A673 (cell line): ENCODE measurements around the gene PTK6. TPM values are rescaled to one million over a fixed set of nuclear protein-coding genes. Genes with fewer than 3 reads are reported as not detected.

Experiments used
- BruUV-seq: library from RNA; stranded (reverse); fragments of 400-500 nt; replicated peaks from 2 replicates; lab custom pipeline; 2021; lab: Mats Ljungman, UMichigan
- CTCF ChIA-PET: fragments of 300-600 bp; sonication (Branson Sonifier 250); formaldehyde crosslinking; loops from one replicate; lab custom pipeline; 2022; ENCODE audit warnings: antibody characterized with exemption; lab: Charles Lee
- POLR2A ChIA-PET: fragments of 300-600 bp; sonication (Branson Sonifier 250); formaldehyde crosslinking; loops from one replicate; lab custom pipeline; 2022; ENCODE audit warnings: antibody characterized with exemption; ENCODE audit not compliant: low non-redundant PET; lab: Charles Lee
- DNase-seq: peaks from one replicate; pipeline ENCODE4 v3.0.0-alpha.2; 2015; ENCODE audit warnings: low spot score
- H3K27ac ChIP-seq: fragments of 200-600 bp; sonication (generic); 2 replicates; pipeline ENCODE4 v1.5.1; 2016; ENCODE audit warnings: mixed run types, low read depth, mild to moderate bottlenecking, mixed read lengths, antibody characterized with exemption, low read length; ENCODE audit not compliant: poor library complexity, severe bottlenecking
- H3K27me3 ChIP-seq: fragments of 200-600 bp; sonication (generic); replicated peaks from 2 replicates; pipeline ENCODE4 v1.6.1; 2017; ENCODE audit warnings: mixed run types, low read depth, mild to moderate bottlenecking, mixed read lengths, antibody characterized with exemption, low read length; ENCODE audit not compliant: insufficient read depth, poor library complexity
- H3K36me3 ChIP-seq: fragments of 200-600 bp; sonication (generic); 2 replicates; pipeline ENCODE4 v1.6.1; 2016; ENCODE audit warnings: mixed run types, mild to moderate bottlenecking, mixed read lengths, antibody characterized with exemption, low read length; ENCODE audit not compliant: insufficient read depth, poor library complexity, severe bottlenecking
- H3K4me1 ChIP-seq: fragments of 200-600 bp; sonication (generic); 2 replicates; pipeline ENCODE4 v1.6.1; 2017; ENCODE audit warnings: mixed run types, mild to moderate bottlenecking, mixed read lengths, antibody characterized with exemption, low read length; ENCODE audit not compliant: insufficient read depth, poor library complexity, severe bottlenecking
- H3K4me3 ChIP-seq: fragments of 200-600 bp; sonication (generic); 2 replicates; pipeline ENCODE4 v1.5.1; 2016; ENCODE audit warnings: low read depth, mixed run types, mild to moderate bottlenecking, mixed read lengths, low read length; ENCODE audit not compliant: poor library complexity, severe bottlenecking
- H3K9me3 ChIP-seq: fragments of 200-600 bp; sonication (generic); 2 replicates; pipeline ENCODE4 v1.6.1; 2016; ENCODE audit warnings: mixed run types, low read depth, mild to moderate bottlenecking, mixed read lengths, antibody characterized with exemption, low read length; ENCODE audit not compliant: poor library complexity, severe bottlenecking
- EZH2 ChIP-seq: fragments of 200-600 bp; sonication (generic); IDR thresholded peaks from 2 replicates; pipeline ENCODE4 v1.6.1; 2017; ENCODE audit warnings: borderline replicate concordance, low read depth, mild to moderate bottlenecking, mixed read lengths, antibody characterized with exemption, low read length; ENCODE audit not compliant: poor library complexity, severe bottlenecking
- intact Hi-C: fragments of 100-400 bp; cut with micrococcal nuclease; formaldehyde crosslinking; loops from one replicate; pipeline ENCODE4 v1.10.0; 2022; ENCODE audit not compliant: unreplicated experiment
- total RNA-seq: library from RNA; stranded (reverse); gene quantifications from 2 replicates; pipeline ENCODE4 v1.2.3, GENCODE V29; 2021
- TF ChIP-seq, protein P1 (sequence below): fragments of 300-800, 200-600 bp; sonication (generic); conservative IDR thresholded peaks from 2 replicates; pipeline ENCODE4 v1.5.1; 2017; ENCODE audit warnings: low read depth, mild to moderate bottlenecking, antibody characterized with exemption, low read length, moderate library complexity, mixed read lengths

Gene PTK6
- total RNA-seq, 1 experiment from 2014 or later, result not detected

DNA sequence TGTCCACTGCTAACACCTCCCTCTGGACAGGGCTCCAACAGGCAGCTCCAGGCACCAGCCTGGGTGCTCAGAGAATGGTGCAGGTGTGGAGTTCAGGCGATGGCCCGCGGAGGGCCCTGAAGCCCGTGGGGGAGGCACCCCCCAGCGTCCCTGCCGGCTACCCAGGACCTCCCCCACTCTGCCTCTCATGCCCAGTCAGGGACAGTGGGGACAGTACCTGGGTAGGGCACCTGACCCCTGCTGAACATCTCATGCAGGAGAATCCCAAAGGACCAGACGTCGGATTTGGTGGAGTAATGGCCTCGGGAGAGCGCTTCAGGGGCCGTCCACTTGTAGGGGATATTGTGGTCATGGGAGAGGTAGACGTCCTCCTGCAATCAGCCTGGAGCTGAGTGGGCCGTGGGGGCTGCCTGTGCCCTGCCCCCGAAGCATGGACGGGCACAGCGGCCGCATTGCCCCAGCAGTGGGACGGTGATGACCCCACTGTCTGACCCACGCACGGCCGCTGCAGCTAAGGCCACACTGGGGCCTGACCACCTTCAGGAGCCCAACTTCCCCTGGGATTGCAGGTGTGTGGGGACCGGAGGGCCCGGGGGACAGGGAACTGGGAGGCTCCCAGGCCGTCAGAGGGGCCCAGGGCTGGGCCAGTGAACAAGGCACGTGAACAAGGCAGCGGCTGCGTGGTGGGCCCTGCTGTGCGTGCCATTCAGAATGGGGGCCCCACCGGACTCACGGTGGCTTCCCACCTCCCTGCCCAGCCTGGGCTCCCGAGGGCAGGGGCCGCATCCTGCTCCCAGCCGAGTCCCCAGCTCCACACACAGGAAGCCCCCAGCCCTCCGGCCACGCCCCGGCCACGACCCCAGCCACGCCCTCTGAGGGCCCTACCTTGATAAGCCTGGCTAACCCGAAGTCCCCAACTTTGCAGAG is 7.1 kb downstream of the PTK6 start:
- Histone ChIP-seq H3K9me3 (no peaks in the 10 kb centered on the region), H3K36me3 (no peaks in the 10 kb centered on the region), H3K27me3 (peaks cover 13% of the 10 kb centered on the region), H3K4me1 (no peaks in the 10 kb centered on the region), H3K4me3 (no peak overlapping the region), H3K27ac (no peak overlapping the region)
- no TSS peak for BruUV-seq
- ChIA-PET CTCF (interaction anchor here (0.6 kb wide), 1 partner anchor 444 kb away, joined by 4 read pairs; no protein-coding TSS in a partner anchor), POLR2A (no interaction called here)
- intact Hi-C loops, result no loop called here
- TF ChIP-seq, protein P1, sequence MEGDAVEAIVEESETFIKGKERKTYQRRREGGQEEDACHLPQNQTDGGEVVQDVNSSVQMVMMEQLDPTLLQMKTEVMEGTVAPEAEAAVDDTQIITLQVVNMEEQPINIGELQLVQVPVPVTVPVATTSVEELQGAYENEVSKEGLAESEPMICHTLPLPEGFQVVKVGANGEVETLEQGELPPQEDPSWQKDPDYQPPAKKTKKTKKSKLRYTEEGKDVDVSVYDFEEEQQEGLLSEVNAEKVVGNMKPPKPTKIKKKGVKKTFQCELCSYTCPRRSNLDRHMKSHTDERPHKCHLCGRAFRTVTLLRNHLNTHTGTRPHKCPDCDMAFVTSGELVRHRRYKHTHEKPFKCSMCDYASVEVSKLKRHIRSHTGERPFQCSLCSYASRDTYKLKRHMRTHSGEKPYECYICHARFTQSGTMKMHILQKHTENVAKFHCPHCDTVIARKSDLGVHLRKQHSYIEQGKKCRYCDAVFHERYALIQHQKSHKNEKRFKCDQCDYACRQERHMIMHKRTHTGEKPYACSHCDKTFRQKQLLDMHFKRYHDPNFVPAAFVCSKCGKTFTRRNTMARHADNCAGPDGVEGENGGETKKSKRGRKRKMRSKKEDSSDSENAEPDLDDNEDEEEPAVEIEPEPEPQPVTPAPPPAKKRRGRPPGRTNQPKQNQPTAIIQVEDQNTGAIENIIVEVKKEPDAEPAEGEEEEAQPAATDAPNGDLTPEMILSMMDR, result no peak
- no peak for TF ChIP-seq EZH2
- DNase-seq, result no peak

DNA sequence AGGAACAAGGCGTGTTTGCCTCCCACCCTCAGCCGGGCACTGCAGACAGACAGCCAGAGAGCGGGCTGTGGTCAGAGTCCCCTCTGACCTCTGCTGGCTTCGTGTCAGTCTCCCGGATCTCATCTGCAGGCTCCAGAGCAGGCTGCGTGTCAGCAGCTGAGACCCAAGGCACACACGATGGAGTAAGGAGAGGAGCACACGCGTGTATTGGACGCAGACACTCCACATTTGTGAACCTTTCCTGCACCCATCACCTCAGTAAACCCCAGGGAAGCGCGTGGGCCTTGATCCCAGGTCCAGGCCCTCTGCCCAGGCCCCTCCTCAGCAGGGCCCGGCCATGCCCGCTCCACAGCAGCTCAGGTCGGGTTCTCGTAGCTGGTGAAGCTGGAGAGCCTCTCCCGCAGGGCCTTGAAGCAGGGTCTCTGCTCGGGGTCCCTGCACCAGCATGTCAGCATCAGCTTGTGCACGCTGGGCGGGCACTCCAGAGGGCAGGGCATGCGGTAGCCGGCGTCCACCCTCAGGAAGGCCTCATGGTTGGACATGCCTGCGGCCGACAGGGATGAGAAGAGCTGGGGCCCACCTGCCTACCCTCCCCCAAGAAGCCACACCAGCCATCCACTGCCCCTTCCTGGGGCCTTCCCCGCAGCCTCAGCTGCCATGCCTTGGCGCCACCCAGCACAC is 7.9 kb downstream of the PTK6 start:
- Histone ChIP-seq H3K9me3 (no peaks in the 10 kb centered on the region), H3K27ac (no peak overlapping the region), H3K4me3 (no peak overlapping the region), H3K4me1 (no peaks in the 10 kb centered on the region), H3K36me3 (no peaks in the 10 kb centered on the region), H3K27me3 (peaks cover 13% of the 10 kb centered on the region)
- POLR2A ChIA-PET, result interaction anchor here (1.0 kb wide), 1 partner anchor 9 kb away, joined by 4 read pairs; the partner anchor contains the start of gene PPDPF
- CTCF ChIA-PET, result interaction anchor here (0.6 kb wide), 1 partner anchor 444 kb away, joined by 4 read pairs; no protein-coding TSS in a partner anchor
- no peak for DNase-seq
- no peak for TF ChIP-seq EZH2
- TF ChIP-seq, protein P1, result no peak
- BruUV-seq, result no TSS peak
- intact Hi-C loops, result no loop called here

DNA sequence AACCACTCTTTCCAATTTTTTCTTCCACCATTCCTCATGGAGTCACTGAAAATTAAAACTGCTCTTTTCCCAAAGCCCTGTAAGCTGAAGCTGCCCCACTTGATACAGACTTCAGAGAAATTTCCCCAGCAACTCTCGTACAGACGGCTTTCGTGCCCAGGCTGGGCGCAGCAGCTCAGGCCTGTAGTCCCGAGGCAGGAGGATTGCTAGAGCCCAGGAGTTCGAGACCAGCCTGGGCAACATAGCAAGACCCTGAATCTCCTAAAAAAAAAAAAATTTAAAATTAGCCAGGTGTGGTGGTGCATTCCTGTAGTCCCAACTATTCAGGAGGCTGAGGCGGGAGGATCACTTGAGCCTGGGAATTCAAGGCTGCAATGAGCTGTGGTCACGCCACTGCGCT is 10.0 kb downstream of the PTK6 start:
- ChIA-PET CTCF (no interaction called here), POLR2A (no interaction called here)
- DNase-seq, result no peak
- H3K4me1 ChIP-seq, result no peaks in the 10 kb centered on the region
- H3K27me3 ChIP-seq, result peaks cover 13% of the 10 kb centered on the region
- no TSS peak for BruUV-seq
- H3K27ac ChIP-seq, result no peak overlapping the region
- peaks cover 8% of the 10 kb centered on the region for H3K9me3 ChIP-seq
- peaks cover 16% of the 10 kb centered on the region for H3K36me3 ChIP-seq
- TF ChIP-seq, protein P1, result no peak
- no peak for TF ChIP-seq EZH2
- intact Hi-C loops, result no loop called here
- no peak overlapping the region for H3K4me3 ChIP-seq
